GM11168 (cell line): Measurements from ENCODE around the gene XPNPEP3.

Experiments
- in situ Hi-C: fragments of 300-500 bp; cut with MboI; formaldehyde crosslinking; loops from one replicate; pipeline ENCODE4 v1.12.0; 2022; ENCODE audit warnings: low sequenced_read_pairs; ENCODE audit not compliant: unreplicated experiment

XPNPEP3 gene

GRCh38 chr22:40976866-40977700 is 120.1 kb downstream of the XPNPEP3 start:
- in situ Hi-C loops, result no loop called here

GRCh38 chr22:40979198-40979597 is 122.2 kb downstream of the XPNPEP3 start:
- in situ Hi-C loops, result no loop called here

GRCh38 chr22:40979871-40980270 is 122.9 kb downstream of the XPNPEP3 start:
- in situ Hi-C loops, result no loop called here
